ENCODE measurements around the gene HOXC9.
A peak's percentile ranks its signal among the peaks of the same experiment; 100 is the strongest.

The HOXC9 gene

GRCh38 chr12:53966085-53966384, 33.9 kb upstream of the HOXC9 start:
- no peak overlapping the region for H3K9ac ChIP-seq (ENCODE audit: low read depth, low read length)
- no peaks in the 10 kb centered on the region for H3K9me3 ChIP-seq (ENCODE audit: control insufficient read depth, insufficient read depth, low read length)
- peaks cover 100% of the 10 kb centered on the region for H3K27me3 ChIP-seq (ENCODE audit: control insufficient read depth, insufficient read depth, low read length)
- H3K36me3 ChIP-seq (ENCODE audit: control insufficient read depth, insufficient read depth, low read length), result no peaks in the 10 kb centered on the region
- H3K4me1 ChIP-seq (ENCODE audit: control insufficient read depth, insufficient read depth, low read length), result no peaks in the 10 kb centered on the region
- H3K4me3 ChIP-seq (ENCODE audit: low read depth, low read length), result peak overlapping the region; percentile 30

GRCh38 chr12:53966385-53967133, 33.4 kb upstream of the HOXC9 start:
- Histone ChIP-seq H3K4me1 (ENCODE audit: control insufficient read depth, insufficient read depth, low read length) (no peaks in the 10 kb centered on the region), H3K36me3 (ENCODE audit: control insufficient read depth, insufficient read depth, low read length) (no peaks in the 10 kb centered on the region), H3K9ac (ENCODE audit: low read depth, low read length) (no peak overlapping the region), H3K27me3 (ENCODE audit: control insufficient read depth, insufficient read depth, low read length) (peaks cover 100% of the 10 kb centered on the region), H3K4me3 (ENCODE audit: low read depth, low read length) (peak overlapping the region; percentile 27), H3K9me3 (ENCODE audit: control insufficient read depth, insufficient read depth, low read length) (no peaks in the 10 kb centered on the region)

- Histone ChIP-seq H3K36me3 (ENCODE audit: control insufficient read depth, insufficient read depth, low read length) (no peaks in the 10 kb centered on the region), H3K9me3 (ENCODE audit: control insufficient read depth, insufficient read depth, low read length) (no peaks in the 10 kb centered on the region), H3K9ac (ENCODE audit: low read depth, low read length) (no peak overlapping the region), H3K27me3 (ENCODE audit: control insufficient read depth, insufficient read depth, low read length) (peaks cover 100% of the 10 kb centered on the region), H3K4me1 (ENCODE audit: control insufficient read depth, insufficient read depth, low read length) (no peaks in the 10 kb centered on the region), H3K4me3 (ENCODE audit: low read depth, low read length) (peak overlapping the region; percentile 27)
These were observed 32.5 kb upstream of the HOXC9 start for GRCh38 chr12:53967421-53967925.

GRCh38 chr12:53968214-53969127, 31.5 kb upstream of the HOXC9 start:
- Histone ChIP-seq H3K4me1 (ENCODE audit: control insufficient read depth, insufficient read depth, low read length) (no peaks in the 10 kb centered on the region), H3K27me3 (ENCODE audit: control insufficient read depth, insufficient read depth, low read length) (peaks cover 100% of the 10 kb centered on the region), H3K36me3 (ENCODE audit: control insufficient read depth, insufficient read depth, low read length) (no peaks in the 10 kb centered on the region), H3K9me3 (ENCODE audit: control insufficient read depth, insufficient read depth, low read length) (no peaks in the 10 kb centered on the region), H3K4me3 (ENCODE audit: low read depth, low read length) (peak overlapping the region; percentile 24), H3K9ac (ENCODE audit: low read depth, low read length) (no peak overlapping the region)

GRCh38 chr12:53969588-53970259, 30.2 kb upstream of the HOXC9 start:
- Histone ChIP-seq H3K36me3 (ENCODE audit: control insufficient read depth, insufficient read depth, low read length) (no peaks in the 10 kb centered on the region), H3K9ac (ENCODE audit: low read depth, low read length) (no peak overlapping the region), H3K4me1 (ENCODE audit: control insufficient read depth, insufficient read depth, low read length) (no peaks in the 10 kb centered on the region), H3K4me3 (ENCODE audit: low read depth, low read length) (peak overlapping the region; percentile 8), H3K9me3 (ENCODE audit: control insufficient read depth, insufficient read depth, low read length) (no peaks in the 10 kb centered on the region), H3K27me3 (ENCODE audit: control insufficient read depth, insufficient read depth, low read length) (peaks cover 100% of the 10 kb centered on the region)

- Histone ChIP-seq H3K4me3 (ENCODE audit: low read depth, low read length) (no peak overlapping the region), H3K9ac (ENCODE audit: low read depth, low read length) (no peak overlapping the region), H3K27me3 (ENCODE audit: control insufficient read depth, insufficient read depth, low read length) (peaks cover 100% of the 10 kb centered on the region), H3K4me1 (ENCODE audit: control insufficient read depth, insufficient read depth, low read length) (no peaks in the 10 kb centered on the region), H3K9me3 (ENCODE audit: control insufficient read depth, insufficient read depth, low read length) (no peaks in the 10 kb centered on the region), H3K36me3 (ENCODE audit: control insufficient read depth, insufficient read depth, low read length) (no peaks in the 10 kb centered on the region)
These were observed 29.5 kb upstream of the HOXC9 start for GRCh38 chr12:53970451-53970850.

GRCh38 chr12:53971129-53971528, 28.8 kb upstream of the HOXC9 start:
- peaks cover 100% of the 10 kb centered on the region for H3K27me3 ChIP-seq (ENCODE audit: control insufficient read depth, insufficient read depth, low read length)
- H3K9me3 ChIP-seq (ENCODE audit: control insufficient read depth, insufficient read depth, low read length), result no peaks in the 10 kb centered on the region
- H3K36me3 ChIP-seq (ENCODE audit: control insufficient read depth, insufficient read depth, low read length), result no peaks in the 10 kb centered on the region
- H3K4me1 ChIP-seq (ENCODE audit: control insufficient read depth, insufficient read depth, low read length), result no peaks in the 10 kb centered on the region
- no peak overlapping the region for H3K9ac ChIP-seq (ENCODE audit: low read depth, low read length)
- peak overlapping the region; percentile 22 for H3K4me3 ChIP-seq (ENCODE audit: low read depth, low read length)

DNA sequence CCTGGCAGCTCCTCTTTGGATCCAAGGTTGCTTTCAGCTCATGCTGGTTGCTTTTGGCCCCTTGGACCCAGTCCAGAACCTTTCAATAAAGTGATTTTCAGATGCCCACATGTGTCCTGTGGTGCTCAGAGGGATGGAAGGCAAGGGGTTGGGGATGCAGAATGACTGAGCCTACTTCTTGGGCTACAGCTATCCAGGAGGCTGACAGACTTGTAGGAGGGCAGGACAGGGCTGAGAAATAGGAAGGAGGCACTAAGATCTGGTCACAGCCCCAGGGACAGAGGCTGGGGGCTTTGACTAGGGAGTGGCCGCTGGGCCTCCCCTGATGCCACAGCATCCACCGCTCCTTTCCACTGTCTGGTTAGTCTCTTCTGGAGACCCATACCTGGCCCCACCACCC, 28.3 kb upstream of the HOXC9 start:
- H3K4me1 ChIP-seq (ENCODE audit: control insufficient read depth, insufficient read depth, low read length), result no peaks in the 10 kb centered on the region
- no peaks in the 10 kb centered on the region for H3K9me3 ChIP-seq (ENCODE audit: control insufficient read depth, insufficient read depth, low read length)
- H3K9ac ChIP-seq (ENCODE audit: low read depth, low read length), result no peak overlapping the region
- no peaks in the 10 kb centered on the region for H3K36me3 ChIP-seq (ENCODE audit: control insufficient read depth, insufficient read depth, low read length)
- peaks cover 100% of the 10 kb centered on the region for H3K27me3 ChIP-seq (ENCODE audit: control insufficient read depth, insufficient read depth, low read length)
- peak overlapping the region; percentile 22 for H3K4me3 ChIP-seq (ENCODE audit: low read depth, low read length)

- Histone ChIP-seq H3K36me3 (ENCODE audit: control insufficient read depth, insufficient read depth, low read length) (no peaks in the 10 kb centered on the region), H3K9me3 (ENCODE audit: control insufficient read depth, insufficient read depth, low read length) (no peaks in the 10 kb centered on the region), H3K4me3 (ENCODE audit: low read depth, low read length) (peak overlapping the region; percentile 24), H3K9ac (ENCODE audit: low read depth, low read length) (no peak overlapping the region), H3K27me3 (ENCODE audit: control insufficient read depth, insufficient read depth, low read length) (peaks cover 100% of the 10 kb centered on the region), H3K4me1 (ENCODE audit: control insufficient read depth, insufficient read depth, low read length) (no peaks in the 10 kb centered on the region)
These were observed 27.7 kb upstream of the HOXC9 start for GRCh38 chr12:53972152-53972702.

DNA sequence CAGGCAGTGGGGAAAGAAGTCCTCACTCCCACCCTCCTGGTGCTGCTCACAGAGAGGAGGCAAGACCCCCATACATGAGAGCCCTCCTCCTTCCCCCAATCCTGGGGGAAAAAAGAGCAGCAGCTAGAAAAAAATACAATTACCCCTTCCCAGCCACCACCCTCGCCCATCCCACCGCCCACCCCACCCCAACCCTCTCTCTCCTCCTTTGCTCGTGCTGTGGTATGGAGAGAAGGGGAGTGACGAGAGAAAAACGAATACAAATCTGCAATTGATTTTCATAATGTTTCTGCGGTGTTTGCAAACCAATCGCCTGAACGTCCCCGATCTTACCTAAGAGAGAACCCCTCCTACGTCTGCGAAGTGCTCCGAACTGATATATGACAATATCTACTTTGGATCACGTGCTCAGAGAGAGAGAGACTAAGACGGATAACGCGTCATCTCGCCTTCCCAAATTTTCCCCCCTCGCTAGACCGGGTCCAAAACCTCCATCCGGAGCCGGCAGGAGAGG, 27.2 kb upstream of the HOXC9 start, which contains the start of gene HOXC11:
TSS of gene HOXC11 (plus strand) at position 405 of the 514 bp plus-strand sequence. CDS start 116 bp downstream, outside the sequence.
- Histone ChIP-seq H3K27me3 (ENCODE audit: control insufficient read depth, insufficient read depth, low read length) (peaks cover 100% of the 10 kb centered on the region), H3K9me3 (ENCODE audit: control insufficient read depth, insufficient read depth, low read length) (no peaks in the 10 kb centered on the region), H3K36me3 (ENCODE audit: control insufficient read depth, insufficient read depth, low read length) (no peaks in the 10 kb centered on the region), H3K4me3 (ENCODE audit: low read depth, low read length) (peak within 1 kb of the TSS; percentile 24), H3K4me1 (ENCODE audit: control insufficient read depth, insufficient read depth, low read length) (no peaks in the 10 kb centered on the region), H3K9ac (ENCODE audit: low read depth, low read length) (no peak within 1 kb of the TSS)
